Caco-2 (cell line): ENCODE results near the gene CPED1. TPM values are rescaled to one million over a fixed set of nuclear protein-coding genes. Genes with fewer than 3 reads are reported as not detected.

Source experiments
- BruUV-seq: library from RNA; stranded (reverse); fragments of 400-500 nt; replicated peaks from 2 replicates; lab custom pipeline; 2021; lab: Mats Ljungman, UMichigan
- CTCF ChIA-PET: fragments of 300-600 bp; sonication (Branson Sonifier 250); formaldehyde crosslinking; loops from one replicate; lab custom pipeline; 2022; ENCODE audit warnings: antibody characterized with exemption; lab: Charles Lee
- POLR2A ChIA-PET: fragments of 300-600 bp; sonication (Branson Sonifier 250); formaldehyde crosslinking; loops from one replicate; lab custom pipeline; 2022; ENCODE audit warnings: antibody characterized with exemption; lab: Charles Lee
- DNase-seq, 2 experiments: peaks; one replicate each; pipeline versions ENCODE4 v3.0.0 to v3.0.0-alpha.2; 2020 to 2022
- H3K27me3 ChIP-seq: replicated peaks from 2 replicates; pipeline ENCODE4 v1.6.0; 2011; ENCODE audit warnings: low read length; ENCODE audit not compliant: control insufficient read depth, insufficient read depth
- H3K36me3 ChIP-seq: 2 replicates; pipeline ENCODE4 v1.5.1; 2011; ENCODE audit warnings: low read length; ENCODE audit not compliant: control insufficient read depth, insufficient read depth
- H3K4me1 ChIP-seq: fragments of 250-450 bp; sonication (Bioruptor Pico); 2 replicates; pipeline ENCODE4 v1.5.1; 2020; ENCODE audit warnings: mild to moderate bottlenecking
- H3K4me3 ChIP-seq: 2 replicates; pipeline ENCODE4 v1.5.1; 2011; ENCODE audit warnings: low read depth, mild to moderate bottlenecking, control low read depth, low read length
- H3K9me3 ChIP-seq: fragments of 250-450 bp; sonication (Bioruptor Pico); 2 replicates; pipeline ENCODE4 v1.5.1; 2020; ENCODE audit warnings: mild to moderate bottlenecking, moderate library complexity
- H3K27ac Mint-ChIP-seq: one replicate; pipeline ENCODE4 v1.8.0; 2022; ENCODE audit warnings: mixed read lengths; ENCODE audit not compliant: unreplicated experiment
- H3K27me3 Mint-ChIP-seq: one replicate; pipeline ENCODE4 v1.8.0; 2022; ENCODE audit warnings: mixed read lengths; ENCODE audit not compliant: insufficient read depth, unreplicated experiment
- H3K36me3 Mint-ChIP-seq: one replicate; pipeline ENCODE4 v1.8.0; 2022; ENCODE audit warnings: mild to moderate bottlenecking, mixed read lengths; ENCODE audit not compliant: insufficient read depth, unreplicated experiment
- H3K4me1 Mint-ChIP-seq: one replicate; pipeline ENCODE4 v1.8.0; 2022; ENCODE audit warnings: low read depth, mixed read lengths; ENCODE audit not compliant: unreplicated experiment
- H3K4me3 Mint-ChIP-seq: one replicate; pipeline ENCODE4 v1.8.0; 2022; ENCODE audit warnings: mild to moderate bottlenecking, moderate library complexity, mixed read lengths; ENCODE audit not compliant: unreplicated experiment
- H3K9me3 Mint-ChIP-seq: one replicate; pipeline ENCODE4 v1.8.0; 2022; ENCODE audit warnings: mixed read lengths; ENCODE audit not compliant: unreplicated experiment
- intact Hi-C: fragments of 100-400 bp; cut with micrococcal nuclease; formaldehyde crosslinking; loops from one replicate; pipeline ENCODE4 v1.10.0; 2022; ENCODE audit not compliant: unreplicated experiment
- total RNA-seq: library from RNA; stranded (reverse); gene quantifications from 2 replicates; pipeline ENCODE4 v1.2.3, GENCODE V29; 2022
- TF ChIP-seq, protein P1 (sequence below), 2 experiments: fragments of 200-600 bp in 1 of 2; IDR thresholded peaks; 1 replicate in 1 of 2; 2 replicates in 1 of 2; pipeline versions ENCODE4 v1.5.1 to v1.8.0; 2011 to 2022; ENCODE audit warnings: antibody characterized with exemption in 1 of 2, control low read depth in 1 of 2, inconsistent platforms in 1 of 2, low read depth in 1 of 2, low read length in 1 of 2, mild to moderate bottlenecking in 1 of 2, moderate library complexity in 1 of 2; ENCODE audit not compliant: insufficient read depth in 1 of 2, severe bottlenecking in 1 of 2, unreplicated experiment in 1 of 2

CPED1 gene
- total RNA-seq, 1 experiment from 2014 or later: 0.23 TPM

- CTCF ChIA-PET: no interaction called here
- no peak for DNase-seq
- H3K4me1 Mint-ChIP-seq: no peaks in the 10 kb centered on the region
- TF ChIP-seq, protein P1, sequence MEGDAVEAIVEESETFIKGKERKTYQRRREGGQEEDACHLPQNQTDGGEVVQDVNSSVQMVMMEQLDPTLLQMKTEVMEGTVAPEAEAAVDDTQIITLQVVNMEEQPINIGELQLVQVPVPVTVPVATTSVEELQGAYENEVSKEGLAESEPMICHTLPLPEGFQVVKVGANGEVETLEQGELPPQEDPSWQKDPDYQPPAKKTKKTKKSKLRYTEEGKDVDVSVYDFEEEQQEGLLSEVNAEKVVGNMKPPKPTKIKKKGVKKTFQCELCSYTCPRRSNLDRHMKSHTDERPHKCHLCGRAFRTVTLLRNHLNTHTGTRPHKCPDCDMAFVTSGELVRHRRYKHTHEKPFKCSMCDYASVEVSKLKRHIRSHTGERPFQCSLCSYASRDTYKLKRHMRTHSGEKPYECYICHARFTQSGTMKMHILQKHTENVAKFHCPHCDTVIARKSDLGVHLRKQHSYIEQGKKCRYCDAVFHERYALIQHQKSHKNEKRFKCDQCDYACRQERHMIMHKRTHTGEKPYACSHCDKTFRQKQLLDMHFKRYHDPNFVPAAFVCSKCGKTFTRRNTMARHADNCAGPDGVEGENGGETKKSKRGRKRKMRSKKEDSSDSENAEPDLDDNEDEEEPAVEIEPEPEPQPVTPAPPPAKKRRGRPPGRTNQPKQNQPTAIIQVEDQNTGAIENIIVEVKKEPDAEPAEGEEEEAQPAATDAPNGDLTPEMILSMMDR (IDR thresholded peaks at IDR 0.05; ENCODE audit: insufficient read depth in 1 of 2, low read depth in 1 of 2, low read length in 1 of 2, severe bottlenecking in 1 of 2, unreplicated experiment in 1 of 2): no peak
- no peaks in the 10 kb centered on the region for H3K9me3 Mint-ChIP-seq
- POLR2A ChIA-PET: no interaction called here
- H3K36me3 Mint-ChIP-seq: peaks cover 25% of the 10 kb centered on the region
- no peak overlapping the region for H3K4me3 Mint-ChIP-seq
- no peaks in the 10 kb centered on the region for H3K9me3 ChIP-seq
- intact Hi-C loops: no loop called here
- H3K27me3 ChIP-seq: no peaks in the 10 kb centered on the region
- BruUV-seq: no TSS peak
- H3K27ac Mint-ChIP-seq: no peak overlapping the region
- no peaks in the 10 kb centered on the region for H3K27me3 Mint-ChIP-seq
- H3K36me3 ChIP-seq: no peaks in the 10 kb centered on the region
- H3K4me3 ChIP-seq: no peak overlapping the region
- H3K4me1 ChIP-seq: no peaks in the 10 kb centered on the region
Observed at GRCh38 chr7:120973849-120974248, 14.7 kb upstream of the CPED1 start.

- H3K36me3 ChIP-seq: no peaks in the 10 kb centered on the region
- H3K4me1 ChIP-seq: peaks cover 18% of the 10 kb centered on the region; the same call in 1 of the 2 replicates
- Mint-ChIP-seq H3K4me1 (peaks cover 12% of the 10 kb centered on the region), H3K9me3 (no peaks in the 10 kb centered on the region), H3K27ac (no peak overlapping the region), H3K36me3 (peaks cover 7% of the 10 kb centered on the region), H3K4me3 (no peak overlapping the region), H3K27me3 (no peaks in the 10 kb centered on the region)
- intact Hi-C loops: no loop called here
- no TSS peak for BruUV-seq
- DNase-seq: peak in 1 of 2 experiments; percentile 7
- H3K4me3 ChIP-seq: no peak overlapping the region
- ChIA-PET CTCF (no interaction called here), POLR2A (interaction anchor here (1.0 kb wide), 1 partner anchor 29 kb away, joined by 4 read pairs; the partner anchor contains the start of gene ING3)
- no peaks in the 10 kb centered on the region for H3K9me3 ChIP-seq
- TF ChIP-seq, protein P1 (IDR thresholded peaks at IDR 0.05; ENCODE audit: insufficient read depth in 1 of 2, low read depth in 1 of 2, low read length in 1 of 2, severe bottlenecking in 1 of 2, unreplicated experiment in 1 of 2): no peak
- no peaks in the 10 kb centered on the region for H3K27me3 ChIP-seq
Observed at GRCh38 chr7:120979765-120980499, 8.6 kb upstream of the CPED1 start.

GRCh38 chr7:120981117-120981516 is 7.4 kb upstream of the CPED1 start:
- peaks cover 7% of the 10 kb centered on the region for H3K36me3 Mint-ChIP-seq
- TF ChIP-seq, protein P1 (IDR thresholded peaks at IDR 0.05; ENCODE audit: insufficient read depth in 1 of 2, low read depth in 1 of 2, low read length in 1 of 2, severe bottlenecking in 1 of 2, unreplicated experiment in 1 of 2): no peak
- intact Hi-C loops: no loop called here
- no peaks in the 10 kb centered on the region for H3K27me3 Mint-ChIP-seq
- H3K4me3 ChIP-seq: no peak overlapping the region
- no peaks in the 10 kb centered on the region for H3K9me3 Mint-ChIP-seq
- POLR2A ChIA-PET: no interaction called here
- no TSS peak for BruUV-seq
- CTCF ChIA-PET: no interaction called here
- no peaks in the 10 kb centered on the region for H3K27me3 ChIP-seq
- peaks cover 14% of the 10 kb centered on the region for H3K4me1 Mint-ChIP-seq
- no peak overlapping the region for H3K4me3 Mint-ChIP-seq
- H3K27ac Mint-ChIP-seq: no peak overlapping the region
- DNase-seq: no peak
- H3K9me3 ChIP-seq: no peaks in the 10 kb centered on the region
- no peaks in the 10 kb centered on the region for H3K36me3 ChIP-seq
- peaks cover 25% of the 10 kb centered on the region; the same call in 1 of the 2 replicates for H3K4me1 ChIP-seq
